SHP77 treated with DMSO at 0.1 percent for 48 hours (cell line): ENCODE data around the gene RAPGEF3.

Source experiments
- DNase-seq: peaks from one replicate; lab custom pipeline; 2025; lab: John Stamatoyannopoulos, UW

RAPGEF3 gene

DNA sequence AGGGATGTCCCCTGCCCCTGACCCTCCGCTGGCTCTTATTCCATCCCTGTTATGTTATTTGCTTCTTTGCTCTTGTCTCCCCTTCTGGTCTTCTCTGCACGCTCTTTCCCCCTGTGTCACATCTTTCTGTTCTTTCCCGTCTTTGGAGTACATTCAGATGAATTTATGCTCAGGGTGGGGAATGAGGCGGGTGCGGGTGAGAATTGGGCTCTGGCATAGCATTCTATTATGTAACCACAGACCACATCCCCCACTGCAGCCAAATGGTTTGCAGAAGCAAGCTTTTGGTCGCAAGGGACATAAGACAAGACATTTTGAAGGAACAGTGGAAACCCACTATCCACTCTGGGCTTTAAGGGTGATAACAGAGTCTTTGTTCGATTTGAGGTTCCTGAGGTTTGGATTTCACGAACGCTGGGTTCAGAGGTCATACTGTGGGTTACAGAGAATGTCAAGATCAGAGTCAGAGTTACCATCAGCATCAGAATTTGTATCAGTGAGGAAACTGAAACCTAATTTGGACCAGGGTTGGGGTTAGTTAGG, 37.2 kb downstream of the RAPGEF3 start:
- no peak for DNase-seq

DNA sequence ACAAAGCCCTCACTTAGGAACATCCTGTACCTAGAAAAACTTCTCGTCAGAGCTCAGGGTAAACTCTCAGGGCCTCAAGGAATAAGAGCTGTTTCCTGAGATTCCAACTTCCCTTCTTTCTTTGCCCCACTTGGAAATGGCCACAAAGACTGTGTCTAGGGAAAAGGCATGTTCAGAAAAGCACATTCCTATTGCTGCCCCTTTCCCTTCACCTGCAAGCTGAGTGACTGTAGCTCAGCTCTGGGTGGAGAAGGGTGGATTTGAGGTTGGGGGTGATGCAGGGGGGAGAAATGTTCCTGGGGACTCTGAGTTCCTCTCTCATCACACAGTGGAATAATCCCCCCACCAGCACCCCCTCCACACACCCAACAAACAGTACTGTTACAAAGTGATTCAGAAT, 40.1 kb downstream of the RAPGEF3 start:
- DNase-seq, result no peak

- DNase-seq, result peak; percentile 38
These were observed 41.1 kb downstream of the RAPGEF3 start for GRCh38 chr12:47717443-47718193.

- DNase-seq, result no peak
These were observed 41.6 kb downstream of the RAPGEF3 start for GRCh38 chr12:47717046-47717442.

- no peak for DNase-seq
These were observed 42.7 kb downstream of the RAPGEF3 start for GRCh38 chr12:47715877-47716548.

- peak; percentile 56 for DNase-seq
These were observed 43.2 kb downstream of the RAPGEF3 start for GRCh38 chr12:47715393-47715876.

DNA sequence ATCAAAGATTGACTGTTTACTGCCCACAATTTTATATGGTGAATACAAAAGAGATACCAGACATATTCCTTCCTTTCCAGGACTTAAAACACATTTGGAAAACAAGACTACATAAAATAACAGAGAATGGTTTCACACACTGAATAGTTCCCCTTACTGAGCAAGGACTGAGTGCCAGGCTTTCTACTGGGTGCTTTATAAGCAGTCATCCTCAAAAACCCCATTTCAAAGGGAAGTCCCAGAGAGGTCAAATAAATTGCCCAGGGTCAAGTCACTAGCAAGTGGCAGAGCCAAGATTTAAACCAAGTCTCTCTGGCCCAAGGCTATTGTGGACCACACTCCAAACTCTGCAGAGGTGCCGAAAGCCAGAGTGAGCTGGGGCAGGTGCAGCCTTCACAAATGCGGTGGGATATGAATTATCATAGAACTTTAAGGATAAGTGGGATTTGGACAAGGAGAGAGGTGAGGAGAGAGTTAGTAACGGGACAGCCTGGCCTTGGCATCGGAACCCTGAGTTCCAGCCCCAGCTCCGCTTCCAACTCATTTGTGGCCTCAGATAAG, 43.8 kb downstream of the RAPGEF3 start:
- no peak for DNase-seq

DNA sequence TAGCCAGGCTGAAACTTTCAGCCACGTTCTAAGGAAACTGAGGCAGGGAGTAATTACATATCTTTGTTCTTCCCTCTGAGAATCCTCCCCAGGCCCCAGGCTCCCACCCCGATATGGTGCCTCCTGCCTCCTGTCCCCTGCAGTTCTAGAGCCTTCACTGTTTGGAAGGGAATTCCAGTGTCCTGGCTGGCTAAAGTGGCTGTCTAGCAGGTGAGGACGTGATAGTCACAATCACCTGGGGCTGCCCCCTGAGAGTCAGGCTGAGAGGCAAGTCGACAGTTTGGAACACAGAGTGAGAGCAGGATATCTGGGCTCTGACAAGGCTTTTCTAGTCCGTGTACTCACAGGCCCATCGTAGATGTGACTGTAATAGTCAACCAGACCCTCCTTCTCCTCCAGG, 46.5 kb downstream of the RAPGEF3 start:
- DNase-seq, result no peak

- no peak for DNase-seq
These were observed 47.2 kb downstream of the RAPGEF3 start for GRCh38 chr12:47711448-47711847.

- no peak for DNase-seq
These were observed 48.4 kb downstream of the RAPGEF3 start for GRCh38 chr12:47710278-47710677.

GRCh38 chr12:47709671-47710070, 49.0 kb downstream of the RAPGEF3 start:
- DNase-seq, result no peak

- no peak for DNase-seq
These were observed 49.4 kb downstream of the RAPGEF3 start for GRCh38 chr12:47709237-47709636.

GRCh38 chr12:47707905-47708543, 50.7 kb downstream of the RAPGEF3 start:
- no peak for DNase-seq

DNA sequence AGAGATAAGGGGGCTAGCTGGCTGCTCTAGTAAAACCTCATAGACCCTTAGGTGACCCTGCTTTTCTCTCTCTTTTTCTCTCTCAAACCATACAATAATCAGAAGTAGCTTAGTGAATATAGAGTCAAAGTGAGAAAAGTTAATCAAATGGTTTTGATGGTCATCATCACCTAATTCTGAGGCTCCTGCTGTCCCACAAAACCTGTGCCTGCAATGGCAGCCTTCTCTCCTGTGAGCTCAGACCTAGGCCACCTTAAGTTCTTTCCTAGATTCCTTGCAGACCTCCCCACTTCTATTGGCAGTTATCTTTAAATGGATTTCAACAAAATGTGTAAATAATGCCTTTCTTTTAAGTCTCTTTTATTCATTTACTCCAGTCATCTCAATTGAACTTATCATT, 51.3 kb downstream of the RAPGEF3 start:
- no peak for DNase-seq

DNA sequence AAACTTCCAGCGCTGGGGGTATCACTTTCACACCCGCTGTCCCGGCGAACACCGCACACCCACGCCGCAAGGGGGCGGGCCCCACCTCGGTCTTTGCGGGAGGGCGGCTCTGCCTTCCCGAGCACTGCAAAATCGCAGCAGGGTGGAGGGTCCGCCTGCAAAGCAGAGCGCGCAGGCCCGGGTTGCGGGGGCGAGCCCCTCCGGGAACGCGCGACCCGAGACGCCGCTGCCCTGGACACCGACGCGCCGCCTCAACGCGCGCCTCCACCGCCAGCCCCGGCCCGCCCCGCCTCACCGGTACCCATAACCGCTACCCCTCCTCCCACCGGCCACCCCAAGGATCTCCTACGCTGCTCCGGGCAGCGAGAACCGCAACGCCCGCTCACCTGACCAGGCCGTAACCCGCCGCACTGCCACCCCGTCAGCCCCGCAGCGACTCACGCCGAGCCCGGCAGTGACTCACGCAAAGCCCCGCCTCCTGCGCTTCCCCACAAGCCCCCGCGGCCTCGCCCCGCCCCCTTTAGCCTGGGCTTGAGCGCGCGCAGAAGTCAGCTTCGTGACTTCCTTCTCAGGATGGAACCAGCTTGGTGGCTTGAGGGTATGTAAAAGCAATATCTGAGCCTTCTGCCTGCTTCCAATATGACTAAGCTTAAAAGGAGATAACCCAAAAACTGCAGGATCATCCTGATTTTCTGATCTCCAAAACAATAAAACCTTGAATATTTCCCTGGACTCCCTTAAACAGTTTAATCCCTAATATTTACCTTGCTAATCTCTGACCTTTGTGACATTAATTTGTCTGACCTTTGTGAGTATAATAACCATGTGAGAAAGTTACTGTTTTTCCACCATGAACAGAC, 52.9 kb downstream of the RAPGEF3 start, which contains the start of gene RPAP3:
Gene RPAP3, minus strand, starts transcription at position 465 of the 860 bp plus-strand sequence. CDS start 3,190 bp downstream, outside the sequence.
- DNase-seq, result peak; percentile 58

- DNase-seq, result no peak
These were observed 53.5 kb downstream of the RAPGEF3 start for GRCh38 chr12:47705229-47705565.

GRCh38 chr12:47704719-47705118, 54.0 kb downstream of the RAPGEF3 start:
- no peak for DNase-seq

DNA sequence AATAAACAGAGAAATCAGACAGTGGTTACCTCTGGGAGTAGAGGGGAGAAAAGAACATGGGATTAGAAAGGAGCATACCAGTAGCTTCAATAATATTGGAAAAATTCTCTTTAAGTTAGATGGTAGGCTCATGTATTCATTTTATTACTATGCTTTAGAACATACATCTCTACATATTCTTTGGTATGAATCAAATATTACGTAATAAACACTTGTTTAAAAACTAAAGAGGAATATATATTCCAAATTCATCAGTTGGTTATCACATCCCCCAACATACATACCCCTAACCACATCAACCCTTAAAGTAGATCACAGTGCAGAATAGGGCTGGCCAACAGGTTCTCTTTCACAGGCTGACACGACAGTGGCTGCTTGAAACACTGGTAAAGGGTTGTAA, 58.4 kb downstream of the RAPGEF3 start:
- DNase-seq, result no peak

GRCh38 chr12:47698631-47699030, 60.0 kb downstream of the RAPGEF3 start:
- DNase-seq, result no peak

DNA sequence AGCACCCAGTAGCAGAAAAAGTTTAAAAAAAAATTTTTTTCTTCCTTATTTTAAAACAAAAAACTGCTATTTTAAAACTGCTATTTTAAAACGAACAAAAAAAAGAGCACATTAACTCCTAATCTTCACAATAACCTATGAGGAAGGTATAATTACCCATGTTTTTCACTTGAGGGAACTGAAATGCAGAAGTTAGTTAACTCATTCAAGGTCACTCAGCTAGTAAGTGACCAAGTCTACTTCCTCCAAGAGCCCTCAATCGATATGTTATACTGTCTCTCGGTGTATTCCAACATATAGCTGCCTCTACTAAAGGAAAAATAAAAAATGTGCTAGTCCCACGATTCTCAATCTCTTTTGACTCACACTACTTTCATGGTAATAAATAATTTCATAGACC, 60.6 kb downstream of the RAPGEF3 start:
- no peak for DNase-seq

DNA sequence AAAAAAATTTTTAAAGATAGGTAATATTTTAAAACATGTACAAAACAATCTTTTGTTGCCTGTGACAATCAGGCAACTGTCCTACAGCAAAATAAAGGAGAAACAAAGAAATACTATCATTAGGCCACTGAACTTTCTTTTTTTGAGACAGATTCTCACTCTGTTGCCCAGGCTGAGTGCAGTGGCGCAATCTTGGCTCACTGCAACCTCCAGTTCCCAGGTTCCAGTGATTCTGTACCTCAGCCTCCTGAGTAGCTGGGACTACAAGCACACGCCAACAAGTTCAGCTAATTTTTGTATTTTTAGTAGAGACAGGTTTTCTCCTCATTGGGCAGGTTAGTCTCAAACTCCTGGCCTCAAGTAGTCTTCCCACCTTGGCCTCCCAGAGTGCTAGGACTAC, 69.5 kb downstream of the RAPGEF3 start:
- DNase-seq, result no peak
